K562 (cell line): ENCODE data around the gene NACA.

Experiments
- C11orf30 ChIP-seq: fragments of 450-650 bp; IDR thresholded peaks from 2 replicates; pipeline ENCODE4 v1.6.1; 2016; ENCODE audit warnings: low read depth, mild to moderate bottlenecking
- CHAMP1 ChIP-seq: fragments of 450-650 bp; IDR thresholded peaks from 2 replicates; pipeline ENCODE4 v1.6.1; 2016; ENCODE audit warnings: mild to moderate bottlenecking
- CHD7 ChIP-seq: fragments of 200-600 bp; sonication (generic); IDR thresholded peaks from one replicate; pipeline ENCODE4 v1.6.1; 2012; ENCODE audit warnings: mild to moderate bottlenecking, low read depth, low read length, inconsistent platforms
- DNMT1 ChIP-seq: fragments of 450-650 bp; IDR thresholded peaks from 2 replicates; pipeline ENCODE4 v1.6.1; 2016; ENCODE audit warnings: antibody characterized with exemption, mild to moderate bottlenecking
- ESRRB ChIP-seq: fragments of 250-450 bp; sonication (Bioruptor Pico); IDR thresholded peaks from 2 replicates; pipeline ENCODE4 v1.5.0; 2020; ENCODE audit warnings: mild to moderate bottlenecking, moderate library complexity, borderline replicate concordance
- ETV6 ChIP-seq, 3 experiments: fragments of 150-350 bp in 1 of 3; sonication (generic) in 1 of 3; formaldehyde crosslinking in 1 of 3; IDR thresholded peaks; 2 replicates each; pipeline versions ENCODE4 v1.6.1 to v1.8.0; 2014 to 2022; ENCODE audit warnings: borderline replicate concordance in 2 of 3, low read depth in 2 of 3, antibody characterized with exemption in 1 of 3, low read length in 1 of 3, mild to moderate bottlenecking in 1 of 3, missing genetic modification reagents in 1 of 3
- MTF1 ChIP-seq: fragments of 250-450 bp; sonication (Bioruptor Pico); IDR thresholded peaks from 2 replicates; pipeline ENCODE4 v1.9.0; 2021; ENCODE audit warnings: moderate library complexity, mild to moderate bottlenecking, inconsistent platforms, borderline replicate concordance
- NCOR1 ChIP-seq: fragments of 450-650 bp; IDR thresholded peaks from 2 replicates; pipeline ENCODE4 v1.6.1; 2016; ENCODE audit warnings: mild to moderate bottlenecking, moderate library complexity
- WHSC1 ChIP-seq: IDR thresholded peaks from one replicate; pipeline ENCODE4 v1.6.1; 2012; ENCODE audit warnings: low read length, control low read depth, inconsistent platforms
- ZC3H8 ChIP-seq: fragments of 450-650 bp; IDR thresholded peaks from 2 replicates; pipeline ENCODE4 v1.6.1; 2017
- ZNF133 ChIP-seq: fragments of 250-450 bp; sonication (Bioruptor Pico); IDR thresholded peaks from 2 replicates; pipeline ENCODE4 v1.4.0; 2020; ENCODE audit warnings: mild to moderate bottlenecking
- ZNF695 ChIP-seq: fragments of 450-650 bp; formaldehyde crosslinking; IDR thresholded peaks from 2 replicates; pipeline ENCODE4 v1.4.0; 2020; ENCODE audit warnings: mild to moderate bottlenecking, moderate library complexity
- TF ChIP-seq, protein P1 (sequence below): sonication (generic); formaldehyde crosslinking; IDR thresholded peaks from 2 replicates; pipeline ENCODE4 v1.9.0; 2022; ENCODE audit warnings: mild to moderate bottlenecking, missing genetic modification reagents
- TF ChIP-seq, protein P2 (sequence below), 3 experiments: IDR thresholded peaks in 2 of 3; conservative IDR thresholded peaks in 1 of 3; 2 replicates each; pipeline ENCODE4 v1.5.1; 2011 to 2012; ENCODE audit warnings: low read length in 3 of 3, mild to moderate bottlenecking in 3 of 3, control low read depth in 2 of 3, improper control_type of control experiment in 1 of 3, inconsistent platforms in 1 of 3, low read depth in 1 of 3, mixed read lengths in 1 of 3, moderate library complexity in 1 of 3; ENCODE audit not compliant: insufficient read depth in 2 of 3

DNA sequence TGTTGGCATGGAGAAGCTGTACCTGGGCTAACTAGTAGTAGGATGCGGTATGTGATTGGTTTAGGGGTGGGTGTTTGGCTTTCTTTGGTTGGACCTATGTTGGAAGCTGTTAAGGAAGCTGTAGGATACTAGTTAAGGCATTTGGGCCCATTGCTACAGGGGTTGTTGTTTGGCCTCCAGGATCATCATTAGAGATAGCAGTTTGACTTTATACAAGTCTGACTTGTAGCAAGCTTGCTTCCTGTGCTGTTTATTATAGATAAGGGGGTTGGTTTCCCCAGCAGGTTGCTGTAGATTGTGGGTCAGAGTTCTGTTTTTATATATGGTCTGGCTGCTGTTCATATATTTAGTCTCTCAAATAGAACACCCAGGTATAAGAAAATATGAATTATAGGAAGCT lies 28.5 kb upstream of the NACA start:
- TF ChIP-seq WHSC1 (no peak), CHAMP1 (no peak), ETV6 (IDR thresholded peaks at IDR 0.05; ENCODE audit: borderline replicate concordance in 1 of 2, low read depth in 2 of 2, low read length in 1 of 2) (no peak), ETV6 (CRISPR knock-in tag; IDR thresholded peaks at IDR 0.05; ENCODE audit: borderline replicate concordance) (no peak), C11orf30 (no peak), DNMT1 (no peak), MTF1 (CRISPR knock-in tag) (no peak), ZNF133 (CRISPR knock-in tag) (no peak), CHD7 (no peak), NCOR1 (peak; percentile 51; the same call in 1 of the 2 replicates), ESRRB (CRISPR knock-in tag) (no peak), ZC3H8 (no peak), ZNF695 (CRISPR knock-in tag) (no peak)
- TF ChIP-seq, protein P1, sequence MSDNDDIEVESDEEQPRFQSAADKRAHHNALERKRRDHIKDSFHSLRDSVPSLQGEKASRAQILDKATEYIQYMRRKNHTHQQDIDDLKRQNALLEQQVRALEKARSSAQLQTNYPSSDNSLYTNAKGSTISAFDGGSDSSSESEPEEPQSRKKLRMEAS (CRISPR knock-in tag), result no peak
- TF ChIP-seq, protein P2, sequence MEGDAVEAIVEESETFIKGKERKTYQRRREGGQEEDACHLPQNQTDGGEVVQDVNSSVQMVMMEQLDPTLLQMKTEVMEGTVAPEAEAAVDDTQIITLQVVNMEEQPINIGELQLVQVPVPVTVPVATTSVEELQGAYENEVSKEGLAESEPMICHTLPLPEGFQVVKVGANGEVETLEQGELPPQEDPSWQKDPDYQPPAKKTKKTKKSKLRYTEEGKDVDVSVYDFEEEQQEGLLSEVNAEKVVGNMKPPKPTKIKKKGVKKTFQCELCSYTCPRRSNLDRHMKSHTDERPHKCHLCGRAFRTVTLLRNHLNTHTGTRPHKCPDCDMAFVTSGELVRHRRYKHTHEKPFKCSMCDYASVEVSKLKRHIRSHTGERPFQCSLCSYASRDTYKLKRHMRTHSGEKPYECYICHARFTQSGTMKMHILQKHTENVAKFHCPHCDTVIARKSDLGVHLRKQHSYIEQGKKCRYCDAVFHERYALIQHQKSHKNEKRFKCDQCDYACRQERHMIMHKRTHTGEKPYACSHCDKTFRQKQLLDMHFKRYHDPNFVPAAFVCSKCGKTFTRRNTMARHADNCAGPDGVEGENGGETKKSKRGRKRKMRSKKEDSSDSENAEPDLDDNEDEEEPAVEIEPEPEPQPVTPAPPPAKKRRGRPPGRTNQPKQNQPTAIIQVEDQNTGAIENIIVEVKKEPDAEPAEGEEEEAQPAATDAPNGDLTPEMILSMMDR (IDR thresholded peaks at IDR 0.05 in 2 of 3, conservative IDR thresholded peaks at IDR 0.05 in 1 of 3; ENCODE audit: insufficient read depth in 2 of 3, low read depth in 1 of 3, low read length in 3 of 3), result no peak
